Pancreas (tissue), 10 donors: ENCODE data around the gene ITGAL. TPM values are rescaled to one million over a fixed set of nuclear protein-coding genes. Genes with fewer than 3 reads are reported as not detected.

Source experiments
- ATAC-seq, 4 donors: fragments of 200-7000 bp; cut with Tn5 transposase; one replicate each; pipeline versions ENCODE4 v1.8.0 to v1.9.1; 2020; ENCODE audit warnings: mild to moderate bottlenecking in 4 of 4, moderate library complexity in 4 of 4
- DNase-seq, 6 donors: peaks; one replicate each; pipeline ENCODE4 v3.0.0-alpha.2; 2020
- FAIRE-seq: peaks from 2 replicates; lab custom pipeline; 2012; peaks lifted over from hg19 to GRCh38; lab: Jason Lieb, UNC
- H3K27ac ChIP-seq, 4 donors: fragments of 200-600 bp; sonication (generic); 1 replicate in 3 of 4; 2 replicates in 1 of 4; pipeline versions ENCODE4 v1.5.0 to v1.8.0; 2020
- H3K27me3 ChIP-seq, 4 donors: fragments of 200-600 bp; one replicate each; pipeline ENCODE4 v1.8.0; 2021
- H3K36me3 ChIP-seq, 3 donors: fragments of 200-600 bp; sonication (generic) in 1 of 3; one replicate each; pipeline versions ENCODE4 v1.5.0 to v1.8.0; 2020 to 2021
- H3K4me1 ChIP-seq, 3 donors: fragments of 200-600 bp; one replicate each; pipeline ENCODE4 v1.8.0; 2021
- H3K4me3 ChIP-seq, 4 donors: fragments of 200-600 bp; sonication (generic) in 2 of 4; one replicate each; pipeline versions ENCODE4 v1.5.0 to v1.8.0; 2020 to 2021
- H3K9me3 ChIP-seq, 4 donors: fragments of 200-600 bp; one replicate each; pipeline ENCODE4 v1.8.0; 2021
- whole genome bisulfite sequencing, 2 donors: extraction: QIAGEN DNeasy Blood & Tissue Kit; methylation state at CpG; one replicate each; pipeline ENCODE4 v1.1.7; 2013; 5-methylcytosine and 5-hydroxymethylcytosine counted together
- intact Hi-C, 3 donors: fragments of 100-400 bp; cut with DNase I; formaldehyde crosslinking; loops; one replicate each; pipeline versions ENCODE4 v1.11.1 to v1.14.2; 2022
- microRNA-seq, 2 donors: library from miRNA; unstranded; fragments of <30 nt; microRNA quantifications; one replicate each; pipeline versions ENCODE4 to v1.1.0, GENCODE V29; 2019 to 2020
- polyA plus RNA-seq, 2 donors: library from polyadenylated mRNA; stranded (reverse); fragments of 200-250 nt; gene quantifications; one replicate each; pipeline ENCODE4 v1.2.3, GENCODE V29; 2013
- total RNA-seq, 6 donors: library from RNA; stranded (reverse); fragmentation: NEBNext Ultra II Directional in 4 of 6; extraction: Animal tissue kit (Norgen Biotek cat#: 25700) in 4 of 6; gene quantifications; one replicate each; pipeline versions ENCODE4 v1.2.1 to v1.2.4, GENCODE V29; 2021 to 2023
- TF ChIP-seq, protein P1 (sequence below), 4 donors: fragments of 200-600 bp; sonication (generic) in 3 of 4; IDR thresholded peaks; one replicate each; pipeline versions ENCODE4 v1.5.0 to v1.8.0; 2021; ENCODE audit warnings: antibody characterized with exemption in 4 of 4
- donor health status: healthy with polysubstance abuse.
- donor health status: DM: no; HTN: no; CAD: no; lungs with moderate emphysema.
- donor health status: DM: no; HTN: no; CAD: no.
- donor health status: control.
- donor health status: control.
- donor health status: Bipolar disorder and iron deficiency.
- donor health status: DM: yes; HTN: yes; CAD: no.
- donor health status: DM: no; HTN: no; CAD: no.
- donor health status: DM: no; HTN: no; CAD: no.
- donor health status: DM: yes; HTN: yes; CAD: no.

Gene ITGAL
- total and polyA plus RNA-seq, 8 donors = 0.54 to 9.1 (median 1.8) TPM

DNA sequence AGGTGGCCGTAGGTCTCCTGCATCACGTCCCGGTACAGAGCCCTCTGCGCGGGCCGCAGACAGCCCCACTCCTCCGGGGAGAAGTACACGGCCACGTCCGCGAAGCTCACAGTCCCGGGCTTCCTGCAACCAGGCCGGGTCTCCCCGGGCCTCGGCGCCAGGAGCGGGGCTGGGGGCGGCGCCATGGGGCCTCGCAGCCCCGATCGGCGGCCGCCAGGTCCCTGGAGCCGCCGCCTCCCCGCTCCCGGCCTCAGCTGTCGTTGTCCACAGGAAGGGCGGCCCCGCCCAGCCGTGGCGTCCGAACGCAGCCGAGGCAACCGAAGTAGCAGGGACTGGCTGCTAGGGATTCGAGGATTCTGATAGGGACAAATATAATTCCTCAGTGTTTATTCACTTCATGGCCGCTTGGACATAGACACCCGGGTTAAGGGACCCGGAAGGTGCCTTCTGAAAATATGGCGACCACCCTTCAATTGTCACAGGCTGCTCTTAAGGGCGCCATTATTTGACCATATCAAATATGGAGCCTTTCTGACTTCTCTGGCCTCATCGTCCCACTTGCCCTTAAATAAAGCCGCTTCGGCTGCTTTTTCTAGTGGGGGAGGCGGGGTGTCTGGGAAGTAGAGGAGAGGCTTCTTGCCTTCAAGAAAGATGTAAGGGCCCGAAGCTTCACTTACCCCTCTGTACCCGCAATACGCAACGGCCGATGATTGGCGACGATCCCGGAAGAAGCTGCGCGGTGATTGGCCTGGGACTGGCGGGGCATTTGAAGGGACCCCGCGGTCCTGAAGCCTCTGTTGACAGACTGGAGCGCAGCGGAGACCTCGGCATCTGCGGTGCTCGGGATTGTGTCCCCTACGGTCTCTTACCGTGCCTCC is 99.1 kb downstream of the ITGAL start, which contains the start of gene ZNF688:
Gene ZNF688, minus strand, starts transcription at position 270 of the 878 bp plus-strand sequence. Its CDS starts 85 bp downstream, at position 185.
- Histone ChIP-seq H3K4me3 (peak within 1 kb of the TSS; percentile 53 to 86 (median 80)), H3K27me3 (no peaks in the 10 kb centered on the region), H3K36me3 (no peaks in the 10 kb centered on the region), H3K9me3 (no peaks in the 10 kb centered on the region), H3K27ac (peak within 1 kb of the TSS; percentile 85 to 98 (median 96)), H3K4me1 (peaks cover 0 to 12% (median 11%) of the 10 kb centered on the region in 3 donors)
- FAIRE-seq (peak; percentile 74), DNase-seq (peak; percentile 90 to 96 (median 92)), ATAC-seq (peak; percentile 86 to 92 (median 88))
- WGBS, 2 donors = 0 to 1% methylated on average over 64 to 67 of the region's 67 CpGs
- intact Hi-C loops = no loop called here
- TF ChIP-seq, protein P1, sequence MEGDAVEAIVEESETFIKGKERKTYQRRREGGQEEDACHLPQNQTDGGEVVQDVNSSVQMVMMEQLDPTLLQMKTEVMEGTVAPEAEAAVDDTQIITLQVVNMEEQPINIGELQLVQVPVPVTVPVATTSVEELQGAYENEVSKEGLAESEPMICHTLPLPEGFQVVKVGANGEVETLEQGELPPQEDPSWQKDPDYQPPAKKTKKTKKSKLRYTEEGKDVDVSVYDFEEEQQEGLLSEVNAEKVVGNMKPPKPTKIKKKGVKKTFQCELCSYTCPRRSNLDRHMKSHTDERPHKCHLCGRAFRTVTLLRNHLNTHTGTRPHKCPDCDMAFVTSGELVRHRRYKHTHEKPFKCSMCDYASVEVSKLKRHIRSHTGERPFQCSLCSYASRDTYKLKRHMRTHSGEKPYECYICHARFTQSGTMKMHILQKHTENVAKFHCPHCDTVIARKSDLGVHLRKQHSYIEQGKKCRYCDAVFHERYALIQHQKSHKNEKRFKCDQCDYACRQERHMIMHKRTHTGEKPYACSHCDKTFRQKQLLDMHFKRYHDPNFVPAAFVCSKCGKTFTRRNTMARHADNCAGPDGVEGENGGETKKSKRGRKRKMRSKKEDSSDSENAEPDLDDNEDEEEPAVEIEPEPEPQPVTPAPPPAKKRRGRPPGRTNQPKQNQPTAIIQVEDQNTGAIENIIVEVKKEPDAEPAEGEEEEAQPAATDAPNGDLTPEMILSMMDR (IDR thresholded peaks at IDR 0.05) = no peak

Small RNAs within 50 kb of the gene (microRNA-seq; reads per million reads assigned to microRNA genes)
- 0 reads per million in 2 donors for gene MIR4518

Other genes with a start within 250 kb of the ITGAL start
- gene NPIPB13, start 224.3 kb upstream of the ITGAL start, total RNA-seq = 10 to 100 TPM in 1 of 6 donors, 1 to 10 TPM in 4, under 1 TPM in 1; 0.70 to 14.4 (median 5.3) TPM
- gene NPIPB13, start 224.3 kb upstream of the ITGAL start, polyA plus RNA-seq = 1 to 10 TPM; 6.9 to 10.0 TPM
- gene CD2BP2, start 117.4 kb upstream of the ITGAL start, total RNA-seq = 10 to 100 TPM; 24.8 to 36.5 (median 29.6) TPM
- gene CD2BP2, start 117.4 kb upstream of the ITGAL start, polyA plus RNA-seq = 10 to 100 TPM; 29.2 to 34.5 TPM
- 10 to 100 TPM; 14.5 to 23.3 (median 15.2) TPM for gene TBC1D10B, start 102.2 kb upstream of the ITGAL start, total RNA-seq
- gene TBC1D10B, start 102.2 kb upstream of the ITGAL start, polyA plus RNA-seq = 10 to 100 TPM; 26.9 to 28.2 TPM
- gene MYL11, start 97.9 kb upstream of the ITGAL start, total RNA-seq = under 1 TPM in 3 of 6 donors, not detected in 3; 0.24 to 0.84 (median 0.38) TPM
- under 1 TPM; 0.30 to 0.31 TPM for gene MYL11, start 97.9 kb upstream of the ITGAL start, polyA plus RNA-seq
- 1 to 10 TPM in 5 of 6 donors, under 1 TPM in 1; 0.63 to 1.8 (median 1.2) TPM for gene SEPTIN1, start 90.2 kb upstream of the ITGAL start, total RNA-seq
- gene SEPTIN1, start 90.2 kb upstream of the ITGAL start, polyA plus RNA-seq = 1 to 10 TPM; 2.1 to 3.3 TPM
- 1 to 10 TPM; 4.0 to 6.5 (median 4.6) TPM for gene ZNF48, start 77.3 kb upstream of the ITGAL start, total RNA-seq
- 1 to 10 TPM; 3.1 to 5.0 TPM for gene ZNF48, start 77.3 kb upstream of the ITGAL start, polyA plus RNA-seq
- gene ZNF771, start 65.1 kb upstream of the ITGAL start, total RNA-seq = 1 to 10 TPM; 1.5 to 5.0 (median 3.1) TPM
- gene ZNF771, start 65.1 kb upstream of the ITGAL start, polyA plus RNA-seq = 1 to 10 TPM; 3.0 to 3.8 TPM
- 10 to 100 TPM; 12.2 to 20.7 (median 16.6) TPM for gene DCTPP1, start 42.7 kb upstream of the ITGAL start, total RNA-seq
- 10 to 100 TPM; 12.2 to 16.9 TPM for gene DCTPP1, start 42.7 kb upstream of the ITGAL start, polyA plus RNA-seq
- 10 to 100 TPM; 17.5 to 35.4 (median 25.4) TPM for gene SEPHS2, start 26.9 kb upstream of the ITGAL start, total RNA-seq
- gene SEPHS2, start 26.9 kb upstream of the ITGAL start, polyA plus RNA-seq = 10 to 100 TPM; 14.8 to 30.3 TPM
- 10 to 100 TPM; 11.7 to 21.3 (median 13.5) TPM for gene ZNF768, start 53.8 kb downstream of the ITGAL start, total RNA-seq
- 10 to 100 TPM; 26.7 to 31.4 TPM for gene ZNF768, start 53.8 kb downstream of the ITGAL start, polyA plus RNA-seq
- gene ZNF747, start 62.1 kb downstream of the ITGAL start, total RNA-seq = 1 to 10 TPM; 2.7 to 6.0 (median 4.5) TPM
- gene ZNF747, start 62.1 kb downstream of the ITGAL start, polyA plus RNA-seq = 1 to 10 TPM; 5.5 to 6.9 TPM
- 1 to 10 TPM; 3.1 to 5.6 (median 4.0) TPM for gene ZNF764, start 85.6 kb downstream of the ITGAL start, total RNA-seq
- gene ZNF764, start 85.6 kb downstream of the ITGAL start, polyA plus RNA-seq = 1 to 10 TPM; 4.8 to 5.4 TPM
- gene ZNF688, start 99.0 kb downstream of the ITGAL start, total RNA-seq = 10 to 100 TPM in 2 of 6 donors, 1 to 10 TPM in 4; 7.6 to 11.3 (median 9.6) TPM
- 10 to 100 TPM; 24.3 to 26.4 TPM for gene ZNF688, start 99.0 kb downstream of the ITGAL start, polyA plus RNA-seq
- 10 to 100 TPM in 1 of 6 donors, 1 to 10 TPM in 5; 7.1 to 12.1 (median 8.1) TPM for gene ZNF785, start 113.0 kb downstream of the ITGAL start, total RNA-seq
- 1 to 10 TPM; 6.3 to 8.4 TPM for gene ZNF785, start 113.0 kb downstream of the ITGAL start, polyA plus RNA-seq
- gene ZNF689, start 137.6 kb downstream of the ITGAL start, total RNA-seq = 1 to 10 TPM; 4.2 to 6.1 (median 5.4) TPM
- gene ZNF689, start 137.6 kb downstream of the ITGAL start, polyA plus RNA-seq = 1 to 10 TPM; 2.9 to 4.4 TPM
- 10 to 100 TPM; 23.5 to 44.8 (median 26.8) TPM for gene PRR14, start 178.2 kb downstream of the ITGAL start, total RNA-seq
- gene PRR14, start 178.2 kb downstream of the ITGAL start, polyA plus RNA-seq = 100 to 1,000 TPM; 120 to 164 TPM
- gene FBRS, start 185.7 kb downstream of the ITGAL start, total RNA-seq = 10 to 100 TPM; 16.1 to 40.4 (median 21.9) TPM
- 10 to 100 TPM; 47.0 to 60.0 TPM for gene FBRS, start 185.7 kb downstream of the ITGAL start, polyA plus RNA-seq
- 10 to 100 TPM; 21.3 to 39.6 (median 27.4) TPM for gene SRCAP, start 226.4 kb downstream of the ITGAL start, total RNA-seq
- 10 to 100 TPM in 1 of 2 donors, 1 to 10 TPM in 1; 7.5 to 34.0 TPM for gene SRCAP, start 226.4 kb downstream of the ITGAL start, polyA plus RNA-seq